RWPE1 (cell line): ENCODE results near the gene SLC4A7.

Experiments used
- CTCF ChIA-PET: fragments of 350-600 bp; sonication (Branson Sonifier 250); formaldehyde crosslinking; extraction: SDS; loops from one replicate; lab custom pipeline; 2021; lab: Yijun Ruan, JAX
- POLR2A ChIA-PET: fragments of 400-600 bp; formaldehyde crosslinking; extraction: SDS; loops from one replicate; lab custom pipeline; 2020; ENCODE audit warnings: antibody characterized with exemption; ENCODE audit not compliant: low non-redundant PET; lab: Yijun Ruan, JAX
- DNase-seq: peaks from one replicate; pipeline ENCODE4 v3.0.0; 2012; ENCODE audit warnings: low spot score
- H3K27ac ChIP-seq: fragments of 450-650 bp; 2 replicates; pipeline ENCODE4 v1.5.1; 2017
- CTCF ChIP-seq: fragments of 450-650 bp; conservative IDR thresholded peaks from 2 replicates; pipeline ENCODE4 v1.5.1; 2017; ENCODE audit warnings: low read depth, mild to moderate bottlenecking

SLC4A7 gene

GRCh38 chr3:27357665-27358258 is 126.4 kb downstream of the SLC4A7 start:
- DNase-seq, result peak; percentile 20
- POLR2A ChIA-PET, result no interaction called here
- H3K27ac ChIP-seq, result no peak overlapping the region
- CTCF ChIA-PET, result interaction anchor here (0.7 to 0.8 kb wide), 2 partner anchors 8 to 35 kb away, joined by 3 read pairs; no protein-coding TSS in a partner anchor
- no peak; the same call in 1 of the 2 replicates for TF ChIP-seq CTCF

GRCh38 chr3:27356976-27357375 is 127.2 kb downstream of the SLC4A7 start:
- ChIA-PET CTCF (no interaction called here), POLR2A (no interaction called here)
- TF ChIP-seq CTCF, result no peak
- no peak for DNase-seq
- H3K27ac ChIP-seq, result no peak overlapping the region

DNA sequence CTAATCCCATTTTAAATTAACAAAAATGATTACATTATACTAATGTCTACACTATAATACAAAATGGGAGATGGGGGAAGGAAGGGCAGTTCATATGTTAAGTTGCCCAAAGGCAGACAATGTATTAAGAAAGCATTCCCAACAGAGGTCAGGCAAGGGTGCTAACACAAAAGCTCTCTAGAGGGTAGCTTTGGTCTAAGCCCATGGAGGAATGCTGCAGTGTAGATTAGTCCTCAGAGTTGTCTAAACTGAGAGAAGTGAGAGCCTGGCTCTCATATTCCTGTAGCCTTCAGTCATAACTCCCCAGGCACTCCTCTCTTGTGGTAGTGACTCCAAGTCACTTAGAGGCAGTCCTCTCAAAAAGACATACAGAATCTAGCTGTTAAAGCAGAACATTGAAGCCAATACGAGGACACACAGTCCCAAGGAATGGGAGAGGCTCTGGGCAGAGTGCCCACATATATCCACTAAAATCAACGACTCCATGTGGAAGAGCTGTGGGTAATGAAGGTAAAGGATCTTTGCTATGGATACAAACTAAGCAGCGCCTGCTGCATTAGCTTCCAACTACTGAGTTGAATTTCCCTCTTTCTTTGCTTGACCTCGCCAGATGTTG is 129.5 kb downstream of the SLC4A7 start:
- ChIA-PET CTCF (no interaction called here), POLR2A (no interaction called here)
- no peak overlapping the region for H3K27ac ChIP-seq
- no peak for TF ChIP-seq CTCF
- no peak for DNase-seq

DNA sequence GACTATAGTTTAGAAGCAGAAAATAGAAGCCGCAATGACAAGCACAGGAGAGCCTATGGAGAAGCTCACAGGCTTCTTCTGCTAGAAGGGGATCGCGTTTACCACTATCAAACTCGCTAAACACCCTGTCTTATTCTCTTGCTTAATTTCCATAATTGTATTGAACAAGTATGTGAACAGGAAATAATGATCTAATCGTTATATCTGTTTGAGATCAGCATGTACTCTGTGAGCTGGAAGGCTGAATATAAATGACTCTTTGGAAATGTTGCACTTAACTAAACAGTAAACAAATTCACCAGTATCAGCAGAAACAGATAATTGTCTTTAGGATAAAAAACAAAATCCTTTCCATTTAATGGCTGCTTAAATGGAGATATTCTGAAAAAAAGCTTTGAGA is 130.0 kb downstream of the SLC4A7 start:
- CTCF ChIA-PET, result no interaction called here
- POLR2A ChIA-PET, result no interaction called here
- no peak overlapping the region for H3K27ac ChIP-seq
- TF ChIP-seq CTCF, result no peak
- DNase-seq, result no peak

DNA sequence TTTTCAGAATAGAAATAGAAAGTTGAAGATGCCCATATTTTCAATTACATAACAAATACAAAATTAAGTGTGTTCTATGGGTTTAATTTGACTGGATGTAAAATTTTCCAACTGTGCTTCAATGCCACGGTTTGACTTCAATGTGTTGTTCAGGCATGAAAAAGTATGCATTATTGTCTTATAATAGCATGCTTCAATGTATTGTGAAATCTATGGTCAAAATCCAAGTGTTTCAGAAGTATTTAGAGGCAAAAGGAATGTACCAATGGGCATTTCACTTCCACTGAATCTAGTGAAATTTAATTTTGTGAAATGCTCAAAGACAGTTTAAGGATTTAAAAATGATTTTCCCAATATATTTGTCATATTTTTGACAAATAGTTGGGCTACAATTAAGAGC is 131.0 kb downstream of the SLC4A7 start:
- ChIA-PET POLR2A (no interaction called here), CTCF (no interaction called here)
- DNase-seq, result no peak
- H3K27ac ChIP-seq, result no peak overlapping the region
- no peak for TF ChIP-seq CTCF

DNA sequence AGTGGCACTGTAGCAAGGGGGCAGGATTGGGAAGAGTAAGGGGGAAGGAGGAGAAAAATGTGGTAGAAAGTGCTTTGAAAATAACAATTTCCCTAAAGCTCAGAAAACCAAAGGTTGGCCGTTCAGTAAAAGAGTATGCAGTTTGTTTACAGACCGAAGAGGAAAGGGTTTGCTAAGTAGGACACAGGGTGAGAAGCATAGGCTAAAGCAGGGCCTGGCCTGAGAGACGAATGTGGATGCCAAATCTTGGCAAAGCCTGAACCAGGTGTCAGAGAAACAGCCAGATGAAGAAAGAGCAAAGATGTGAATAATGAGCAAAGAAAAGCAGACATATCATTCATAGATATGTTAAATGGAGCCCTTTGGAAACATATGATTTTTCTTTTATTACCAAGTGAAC is 132.1 kb downstream of the SLC4A7 start:
- H3K27ac ChIP-seq, result no peak overlapping the region
- ChIA-PET POLR2A (no interaction called here), CTCF (no interaction called here)
- no peak for DNase-seq
- no peak for TF ChIP-seq CTCF
